K562 (cell line): ENCODE data around the gene CHSY1. TPM values are rescaled to one million over a fixed set of nuclear protein-coding genes. Genes with fewer than 3 reads are reported as not detected.
A peak's percentile ranks its signal among the peaks of the same experiment; 100 is the strongest.

Experiments used
- E2F1 ChIP-seq: sonication (generic); formaldehyde crosslinking; IDR thresholded peaks from 2 replicates; pipeline ENCODE4 v1.8.1; 2023; ENCODE audit warnings: mild to moderate bottlenecking, missing genetic modification reagents, moderate library complexity
- EP400 ChIP-seq: fragments of 450-650 bp; IDR thresholded peaks from 2 replicates; pipeline ENCODE4 v1.6.1; 2017; ENCODE audit warnings: antibody characterized with exemption, mild to moderate bottlenecking, moderate library complexity
- HNRNPL ChIP-seq: fragments of 200-400 bp; formaldehyde crosslinking; IDR thresholded peaks from 2 replicates; pipeline ENCODE4 v1.6.1; 2017; ENCODE audit warnings: low read depth, mild to moderate bottlenecking, low read length
- MXI1 ChIP-seq: IDR thresholded peaks from 2 replicates; pipeline ENCODE4 v1.6.1; 2011; ENCODE audit warnings: low read depth, mild to moderate bottlenecking, improper control_type of control experiment, low read length
- NR2C2 ChIP-seq, 2 experiments: fragments of 200-800 bp in 1 of 2; sonication (Bioruptor generic) in 1 of 2; sonication (generic) in 1 of 2; formaldehyde crosslinking in 1 of 2; IDR thresholded peaks; 2 replicates each; pipeline versions ENCODE4 v1.6.1 to v1.8.0; 2016 to 2022; ENCODE audit warnings: mild to moderate bottlenecking in 1 of 2, missing compliant biosample characterization in 1 of 2, missing genetic modification characterization in 1 of 2, missing genetic modification reagents in 1 of 2
- PCBP2 ChIP-seq: fragments of 200-400 bp; formaldehyde crosslinking; IDR thresholded peaks from 2 replicates; pipeline ENCODE4 v1.6.1; 2018; ENCODE audit warnings: low read length, low read depth, mild to moderate bottlenecking, moderate library complexity; ENCODE audit not compliant: poor library complexity, severe bottlenecking
- PHB ChIP-seq: fragments of 250-450 bp; sonication (Bioruptor Pico); IDR thresholded peaks from 2 replicates; pipeline ENCODE4 v1.5.0; 2021
- POLR2AphosphoS5 ChIP-seq: IDR thresholded peaks from 2 replicates; pipeline ENCODE4 v1.6.1; 2011; ENCODE audit warnings: mild to moderate bottlenecking, low read depth, low read length, moderate library complexity; ENCODE audit not compliant: control insufficient read depth, insufficient read depth
- POLR2G ChIP-seq: fragments of 200-400 bp; formaldehyde crosslinking; IDR thresholded peaks from 2 replicates; pipeline ENCODE4 v1.6.1; 2017; ENCODE audit warnings: low read depth, mild to moderate bottlenecking, antibody characterized with exemption, low read length, moderate library complexity
- RNF219 ChIP-seq: fragments of 250-450 bp; sonication (Bioruptor Pico); IDR thresholded peaks from 2 replicates; pipeline ENCODE4 v1.5.0; 2022; ENCODE audit warnings: mild to moderate bottlenecking
- SPI1 ChIP-seq: IDR thresholded peaks from 2 replicates; pipeline ENCODE4 v1.6.1; 2011; ENCODE audit warnings: low read depth, low read length, control low read depth, borderline replicate concordance
- TAF9B ChIP-seq: fragments of 450-650 bp; IDR thresholded peaks from 2 replicates; pipeline ENCODE4 v1.6.1; 2018; ENCODE audit warnings: mild to moderate bottlenecking; ENCODE audit not compliant: partially characterized antibody
- TBL1XR1 ChIP-seq, 2 experiments: IDR thresholded peaks; 2 replicates each; pipeline ENCODE4 v1.6.1; 2012; ENCODE audit warnings: improper control_type of control experiment in 2 of 2, low read length in 2 of 2, mild to moderate bottlenecking in 1 of 2
- TCF3 ChIP-seq: sonication (generic); formaldehyde crosslinking; IDR thresholded peaks from 2 replicates; pipeline ENCODE4 v1.4.0; 2020; ENCODE audit warnings: mild to moderate bottlenecking, missing genetic modification reagents
- TFE3 ChIP-seq: fragments of 450-650 bp; formaldehyde crosslinking; IDR thresholded peaks from 2 replicates; pipeline ENCODE4 v1.4.0; 2020; ENCODE audit warnings: mild to moderate bottlenecking, mixed read lengths
- THRB ChIP-seq: fragments of 450-650 bp; formaldehyde crosslinking; conservative IDR thresholded peaks from 2 replicates; pipeline ENCODE4 v1.4.0; 2022; ENCODE audit warnings: mild to moderate bottlenecking, missing genetic modification characterization
- ZNF589 ChIP-seq: fragments of 200-800 bp; sonication (Bioruptor generic); IDR thresholded peaks from 2 replicates; pipeline ENCODE4 v1.6.1; 2016; ENCODE audit warnings: low read depth, missing genetic modification characterization, missing compliant biosample characterization
- ZNF766 ChIP-seq: fragments of 200-800 bp; sonication (Bioruptor generic); conservative IDR thresholded peaks from 2 replicates; pipeline ENCODE4 v1.6.1; 2016; ENCODE audit warnings: missing genetic modification characterization, missing compliant biosample characterization
- polyA plus RNA-seq, 8 experiments: library from polyadenylated mRNA; depleted of rRNA in 4 of 8; stranded (reverse) in 5 of 8; unstranded in 3 of 8; fragments of >200 nt; fragmentation: Nextera tagmentation in 2 of 8; fragmentation: Illumina TruSeq in 1 of 8; extraction: Ambion mirVana in 2 of 8; extraction: Trizol in 1 of 8; gene quantifications; 2 replicates each; pipeline versions ENCODE4 v1.2.1 to v1.2.3, GENCODE V29; 2011 to 2014; ENCODE audit warnings: inconsistent platforms in 1 of 8, missing spikeins in 1 of 8
- total RNA-seq, 7 experiments: library from RNA; depleted of rRNA in 6 of 7; stranded (reverse); fragments of >200 nt in 6 of 7; fragmentation: Illumina TruSeq in 2 of 7; extraction: Trizol in 2 of 7; gene quantifications; 2 replicates each; pipeline versions ENCODE4 v1.2.1 to v1.2.3, GENCODE V29; 2011 to 2021; ENCODE audit warnings: low replicate concordance in 1 of 7

CHSY1 gene
- total and polyA plus RNA-seq, 9 of the 15 experiments (the other 6 are each of a cell fraction or from before 2014, with no cell fraction given): 7.0 to 16.4 (median 13.4) TPM

- TF ChIP-seq TFE3 (CRISPR knock-in tag) (no peak), NR2C2 (CRISPR knock-in tag; IDR thresholded peaks at IDR 0.05) (no peak), NR2C2 (tag; IDR thresholded peaks at IDR 0.05) (no peak), POLR2G (no peak), TBL1XR1 (IDR thresholded peaks at IDR 0.05; ENCODE audit: low read length in 2 of 2) (no peak), THRB (CRISPR knock-in tag) (no peak), RNF219 (CRISPR knock-in tag) (no peak), TAF9B (no peak), PCBP2 (no peak), PHB (CRISPR knock-in tag) (no peak), MXI1 (no peak), ZNF766 (no peak), ZNF589 (CRISPR knock-in tag) (no peak), HNRNPL (no peak), E2F1 (CRISPR knock-in tag) (no peak), SPI1 (no peak), POLR2AphosphoS5 (no peak), TCF3 (0 out of 2 replicates have a peak, but pooled peaks have one; percentile 8), EP400 (no peak)
Observed at GRCh38 chr15:101258238-101259144, 6.6 kb upstream of the CHSY1 start (continued).
